Fibroblast of the aortic adventitia (primary cell): ENCODE data around the gene CACNG3. TPM values are rescaled to one million over a fixed set of nuclear protein-coding genes. Genes with fewer than 3 reads are reported as not detected.

ENCODE experiments used
- DNase-seq: peaks from one replicate; pipeline ENCODE4 v3.0.0-alpha.2; 2010; ENCODE audit warnings: low read depth
- H3K4me3 ChIP-seq: 2 replicates; pipeline ENCODE4 v1.5.1; 2011; ENCODE audit warnings: low read depth, mild to moderate bottlenecking, control low read depth, low read length, moderate library complexity
- CTCF ChIP-seq: IDR thresholded peaks from 2 replicates; pipeline ENCODE4 v1.5.1; 2011; ENCODE audit warnings: mild to moderate bottlenecking, low read length, control low read depth, inconsistent platforms; ENCODE audit not compliant: insufficient read depth
- total RNA-seq: library from RNA; depleted of rRNA; stranded (reverse); fragments of >200 nt; gene quantifications from 2 replicates; pipeline ENCODE4 v1.2.3, GENCODE V29; 2012; ENCODE audit warnings: low replicate concordance

Gene CACNG3
- total RNA-seq, 1 donor: not detected

GRCh38 chr16:24344784-24345183 is 88.6 kb downstream of the CACNG3 start:
- no peak for DNase-seq
- no peak for TF ChIP-seq CTCF

GRCh38 chr16:24345704-24346103 is 89.6 kb downstream of the CACNG3 start:
- TF ChIP-seq CTCF: no peak
- DNase-seq: no peak

More at GRCh38 chr16:24344784-24345183, 88.6 kb downstream of the CACNG3 start:
- no peak overlapping the region for H3K4me3 ChIP-seq

GRCh38 chr16:24346734-24347133 is 90.6 kb downstream of the CACNG3 start:
- H3K4me3 ChIP-seq: no peak overlapping the region
- no peak for DNase-seq

More at GRCh38 chr16:24345704-24346103, 89.6 kb downstream of the CACNG3 start:
- H3K4me3 ChIP-seq: no peak overlapping the region

GRCh38 chr16:24347556-24347955 is 91.4 kb downstream of the CACNG3 start:
- no peak for DNase-seq
- TF ChIP-seq CTCF: no peak

More at GRCh38 chr16:24346734-24347133, 90.6 kb downstream of the CACNG3 start:
- no peak for TF ChIP-seq CTCF

GRCh38 chr16:24348545-24349290 is 92.6 kb downstream of the CACNG3 start:
- no peak for TF ChIP-seq CTCF
- DNase-seq: no peak
- no peak overlapping the region for H3K4me3 ChIP-seq

More at GRCh38 chr16:24347556-24347955, 91.4 kb downstream of the CACNG3 start:
- no peak overlapping the region for H3K4me3 ChIP-seq

- DNase-seq: no peak
- no peak for TF ChIP-seq CTCF
- H3K4me3 ChIP-seq: no peak overlapping the region
These were observed 93.2 kb downstream of the CACNG3 start for GRCh38 chr16:24349320-24349719.
